Choroid plexus epithelial cell (primary cell): ENCODE measurements around the gene MAP1B.

Source experiments
- DNase-seq: peaks from one replicate; pipeline ENCODE4 v3.0.0-alpha.2; 2010; ENCODE audit warnings: low read depth
- H3K4me3 ChIP-seq: 2 replicates; pipeline ENCODE4 v1.5.1; 2011; ENCODE audit warnings: low read depth, mild to moderate bottlenecking, control low read depth, low read length, moderate library complexity
- TF ChIP-seq, protein P1 (sequence below): conservative IDR thresholded peaks from 2 replicates; pipeline ENCODE4 v1.5.1; 2011; ENCODE audit warnings: low read depth, mild to moderate bottlenecking, control low read depth, inconsistent platforms, low read length, moderate library complexity

MAP1B gene

DNA sequence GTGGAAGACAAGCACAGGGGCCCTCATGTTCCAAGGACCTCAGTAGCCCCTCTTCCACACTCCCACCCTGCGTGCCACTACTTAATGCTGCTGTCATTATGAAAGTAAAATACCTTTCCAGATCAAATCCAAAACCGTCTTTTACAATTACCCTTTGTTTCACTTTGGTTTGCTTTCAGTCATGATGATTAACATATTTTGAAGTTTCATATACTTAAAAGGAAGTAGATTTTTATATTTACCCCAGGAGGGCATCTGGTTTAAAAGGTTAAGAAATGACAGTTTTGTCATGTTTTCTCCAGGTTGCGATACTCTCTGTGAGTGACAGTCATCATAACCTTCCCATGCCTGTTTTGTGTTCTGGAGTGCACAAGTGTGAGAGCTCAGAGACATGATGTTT lies 13.5 kb upstream of the MAP1B start:
- H3K4me3 ChIP-seq = no peak overlapping the region
- TF ChIP-seq, protein P1, sequence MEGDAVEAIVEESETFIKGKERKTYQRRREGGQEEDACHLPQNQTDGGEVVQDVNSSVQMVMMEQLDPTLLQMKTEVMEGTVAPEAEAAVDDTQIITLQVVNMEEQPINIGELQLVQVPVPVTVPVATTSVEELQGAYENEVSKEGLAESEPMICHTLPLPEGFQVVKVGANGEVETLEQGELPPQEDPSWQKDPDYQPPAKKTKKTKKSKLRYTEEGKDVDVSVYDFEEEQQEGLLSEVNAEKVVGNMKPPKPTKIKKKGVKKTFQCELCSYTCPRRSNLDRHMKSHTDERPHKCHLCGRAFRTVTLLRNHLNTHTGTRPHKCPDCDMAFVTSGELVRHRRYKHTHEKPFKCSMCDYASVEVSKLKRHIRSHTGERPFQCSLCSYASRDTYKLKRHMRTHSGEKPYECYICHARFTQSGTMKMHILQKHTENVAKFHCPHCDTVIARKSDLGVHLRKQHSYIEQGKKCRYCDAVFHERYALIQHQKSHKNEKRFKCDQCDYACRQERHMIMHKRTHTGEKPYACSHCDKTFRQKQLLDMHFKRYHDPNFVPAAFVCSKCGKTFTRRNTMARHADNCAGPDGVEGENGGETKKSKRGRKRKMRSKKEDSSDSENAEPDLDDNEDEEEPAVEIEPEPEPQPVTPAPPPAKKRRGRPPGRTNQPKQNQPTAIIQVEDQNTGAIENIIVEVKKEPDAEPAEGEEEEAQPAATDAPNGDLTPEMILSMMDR = no peak
- no peak for DNase-seq

DNA sequence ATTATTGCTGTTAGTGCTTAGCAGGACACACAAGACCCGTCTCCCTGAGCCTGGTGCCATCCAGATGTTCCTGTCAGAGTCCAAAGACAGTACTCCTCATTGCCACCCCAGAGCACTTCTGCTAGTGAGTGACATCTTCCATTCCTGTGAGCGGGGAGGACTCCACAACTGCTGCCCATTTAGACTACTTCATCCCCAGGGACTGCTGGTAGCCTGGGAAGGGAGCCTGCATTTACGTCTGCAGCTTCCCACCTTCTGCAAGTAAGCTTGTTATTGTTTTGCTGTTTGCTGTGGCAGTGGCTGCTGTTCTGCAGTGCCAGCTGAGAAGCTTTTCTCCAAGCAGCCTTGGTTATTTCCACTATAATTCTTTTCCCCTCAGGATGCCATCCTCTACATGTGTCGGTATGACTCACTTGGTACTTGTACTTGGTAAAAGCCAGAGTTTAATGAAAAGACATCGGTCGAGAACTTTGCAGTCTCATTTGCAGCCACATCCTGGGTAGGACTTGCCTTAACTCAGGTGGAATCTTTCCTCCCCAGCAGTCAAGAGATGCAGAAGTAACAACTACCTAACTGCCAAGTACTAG lies 10.6 kb upstream of the MAP1B start:
- H3K4me3 ChIP-seq = no peak overlapping the region
- no peak for DNase-seq
- TF ChIP-seq, protein P1 = no peak

DNA sequence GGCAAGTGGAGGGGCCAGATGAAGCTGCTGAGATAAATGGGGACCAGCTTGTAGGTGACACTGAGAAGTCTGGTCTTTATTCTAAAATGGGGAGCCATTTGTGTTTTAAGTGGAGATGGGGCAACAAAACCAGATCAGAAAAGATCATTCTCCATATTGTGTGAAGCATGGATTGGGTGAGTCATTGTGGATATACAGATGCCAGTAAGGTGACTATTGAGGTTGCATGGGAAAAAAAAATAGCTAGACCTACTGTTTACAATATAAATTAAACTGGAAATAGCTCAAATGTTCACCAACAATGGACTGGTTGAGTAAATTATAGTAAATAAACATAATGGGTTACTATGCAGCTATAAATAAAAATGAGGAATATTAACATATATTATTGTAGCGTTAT lies 5.4 kb upstream of the MAP1B start:
- DNase-seq = peak; percentile 16
- TF ChIP-seq, protein P1 = no peak
- no peak overlapping the region for H3K4me3 ChIP-seq

DNA sequence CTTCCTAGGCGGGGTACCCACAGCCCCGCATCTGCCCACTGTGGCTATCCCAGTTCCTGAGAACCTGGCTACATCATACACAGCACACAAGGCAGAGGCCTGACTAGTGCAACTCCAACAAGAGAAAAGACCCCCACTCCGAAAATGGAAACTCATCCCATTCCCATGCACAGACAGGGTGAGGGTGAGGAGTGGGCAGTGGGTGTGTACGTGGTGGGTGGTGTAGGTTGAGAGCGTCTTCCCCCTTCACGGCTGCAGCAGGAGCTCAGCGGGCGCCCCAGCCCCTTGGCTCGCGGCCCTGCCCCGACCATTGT lies 501 bp upstream of the MAP1B start:
- no peak for DNase-seq
- TF ChIP-seq, protein P1 = no peak
- H3K4me3 ChIP-seq = peak overlapping the region; percentile 82

DNA sequence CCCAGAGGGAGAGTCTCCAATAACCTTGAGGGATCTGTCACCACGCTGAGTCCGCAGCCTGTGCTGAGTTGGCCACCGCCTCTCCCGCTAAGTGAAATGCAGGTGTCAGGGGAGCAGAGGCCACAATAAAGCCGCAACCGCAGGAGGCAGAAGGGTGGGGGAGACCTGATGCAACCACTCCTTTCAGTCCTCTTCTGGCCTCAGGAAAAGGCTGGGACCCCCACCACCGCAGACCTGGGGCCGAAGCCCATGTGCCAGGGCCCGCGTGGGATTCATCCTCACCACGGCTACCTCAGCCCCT lies 576 bp downstream of the MAP1B start:
- H3K4me3 ChIP-seq = peak overlapping the region; percentile 82
- DNase-seq = peak; percentile 37
- TF ChIP-seq, protein P1 = no peak

DNA sequence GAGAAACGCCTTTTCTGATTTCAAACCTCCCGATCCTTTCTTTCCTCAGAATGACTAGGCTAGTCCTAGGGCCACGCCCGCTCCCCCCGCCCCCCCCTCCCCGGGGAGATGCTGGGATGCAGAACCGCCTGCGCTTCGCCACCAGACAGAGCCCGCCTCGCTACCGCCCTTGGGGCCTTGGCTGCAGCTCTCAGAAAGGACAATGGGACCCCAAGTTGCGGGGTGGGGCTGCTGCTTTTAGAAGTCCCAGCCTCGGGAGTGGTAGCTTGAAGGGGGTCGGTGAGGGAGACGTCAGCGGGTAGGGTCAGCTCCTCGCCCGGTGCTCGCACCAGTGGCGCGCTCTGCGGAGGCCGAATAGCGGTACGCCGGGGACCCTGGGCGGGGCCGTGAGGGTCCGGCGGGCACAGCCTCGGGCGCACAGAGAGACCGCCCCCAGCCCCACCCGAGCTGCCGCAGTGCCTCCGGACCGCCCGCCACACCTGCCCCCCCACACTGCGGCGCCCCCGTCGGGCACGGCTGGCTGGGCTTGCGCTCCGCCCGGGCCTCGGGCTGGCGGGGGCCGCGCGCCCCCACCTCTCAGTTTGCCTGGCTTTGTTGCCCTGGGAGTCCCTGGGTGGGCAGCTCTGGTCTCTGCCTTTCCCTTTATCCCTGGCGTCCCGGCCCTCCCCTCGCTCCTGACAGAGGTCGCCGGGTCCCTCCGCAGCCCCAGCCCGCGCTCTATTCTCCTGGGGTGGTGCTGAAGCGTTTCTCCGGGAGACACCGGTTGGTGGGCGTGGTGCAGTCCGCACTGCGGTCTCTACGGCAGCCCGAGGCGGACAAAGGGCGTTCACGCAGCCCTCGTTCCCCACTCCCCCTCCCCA lies 1.2 kb downstream of the MAP1B start:
- TF ChIP-seq, protein P1 = no peak
- peak; percentile 76 for DNase-seq
- peak overlapping the region; percentile 82 for H3K4me3 ChIP-seq

DNA sequence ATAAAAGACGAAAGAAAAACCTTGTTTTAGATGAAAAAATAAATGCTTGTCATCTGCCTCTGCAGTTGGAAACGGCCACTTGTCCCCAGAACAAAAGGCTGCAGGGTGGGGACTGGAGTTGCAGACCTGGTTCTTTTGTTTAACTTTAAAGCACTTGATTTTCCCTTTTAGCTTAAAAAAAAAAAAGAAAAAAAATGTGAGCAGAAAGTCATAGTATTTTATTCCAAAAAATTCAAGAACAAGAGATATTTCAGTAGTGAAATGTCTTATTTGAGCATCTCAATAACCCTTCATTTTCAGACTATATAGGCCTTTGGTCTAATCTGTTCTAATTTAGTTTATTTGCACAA lies 1.8 kb downstream of the MAP1B start:
- TF ChIP-seq, protein P1 = no peak
- DNase-seq = no peak
- H3K4me3 ChIP-seq = peak overlapping the region; percentile 82
